NCI-H146 treated with DMSO at 0.1 percent for 48 hours (cell line): Measurements from ENCODE around the gene WFDC5.

ENCODE experiments used
- DNase-seq: peaks from one replicate; lab custom pipeline; 2025; ENCODE audit not compliant: unreplicated experiment; lab: John Stamatoyannopoulos, UW

Gene WFDC5

GRCh38 chr20:45115829-45116228 lies 855 bp upstream of the WFDC5 start:
- no peak for DNase-seq

- no peak for DNase-seq
Measured at GRCh38 chr20:45115386-45115774, 406 bp upstream of the WFDC5 start.

- no peak for DNase-seq
Measured at GRCh38 chr20:45113865-45114264, 1.1 kb downstream of the WFDC5 start.

- DNase-seq = no peak
Measured at GRCh38 chr20:45112754-45113153, 2.2 kb downstream of the WFDC5 start.

- DNase-seq = peak; percentile 3
Measured at GRCh38 chr20:45111799-45112471, 3.0 kb downstream of the WFDC5 start.

- DNase-seq = no peak
Measured at GRCh38 chr20:45111285-45111684, 3.7 kb downstream of the WFDC5 start.

GRCh38 chr20:45110301-45110700 lies 4.7 kb downstream of the WFDC5 start:
- DNase-seq = no peak

- DNase-seq = no peak
Measured at GRCh38 chr20:45109634-45110033, 5.3 kb downstream of the WFDC5 start.

- no peak for DNase-seq
Measured at GRCh38 chr20:45105317-45105716, 9.7 kb downstream of the WFDC5 start.

GRCh38 chr20:45104786-45105185 lies 10.2 kb downstream of the WFDC5 start:
- DNase-seq = no peak

GRCh38 chr20:45103072-45103471 lies 11.9 kb downstream of the WFDC5 start:
- DNase-seq = no peak

- DNase-seq = no peak
Measured at GRCh38 chr20:45101333-45101850, 13.6 kb downstream of the WFDC5 start.

GRCh38 chr20:45100563-45101245 lies 14.3 kb downstream of the WFDC5 start, which contains the start of gene KCNS1:
TSS of gene KCNS1 (minus strand) at chr20:45101127. CDS start at chr20:45099236, 1,891 bp downstream.
- no peak for DNase-seq

- no peak for DNase-seq
Measured at GRCh38 chr20:45098103-45098773, 16.7 kb downstream of the WFDC5 start.

GRCh38 chr20:45097485-45098102 lies 17.4 kb downstream of the WFDC5 start:
- DNase-seq = no peak

- DNase-seq = no peak
Measured at GRCh38 chr20:45096781-45097180, 18.2 kb downstream of the WFDC5 start.

GRCh38 chr20:45095805-45096238 lies 19.2 kb downstream of the WFDC5 start:
- no peak for DNase-seq

- no peak for DNase-seq
Measured at GRCh38 chr20:45094864-45095574, 20.0 kb downstream of the WFDC5 start.

GRCh38 chr20:45094201-45094600 lies 20.8 kb downstream of the WFDC5 start:
- no peak for DNase-seq

GRCh38 chr20:45092898-45093297 lies 22.1 kb downstream of the WFDC5 start:
- no peak for DNase-seq

- no peak for DNase-seq
Measured at GRCh38 chr20:45091366-45091765, 23.6 kb downstream of the WFDC5 start.
